ENCODE data around the gene CEP41.

DNA sequence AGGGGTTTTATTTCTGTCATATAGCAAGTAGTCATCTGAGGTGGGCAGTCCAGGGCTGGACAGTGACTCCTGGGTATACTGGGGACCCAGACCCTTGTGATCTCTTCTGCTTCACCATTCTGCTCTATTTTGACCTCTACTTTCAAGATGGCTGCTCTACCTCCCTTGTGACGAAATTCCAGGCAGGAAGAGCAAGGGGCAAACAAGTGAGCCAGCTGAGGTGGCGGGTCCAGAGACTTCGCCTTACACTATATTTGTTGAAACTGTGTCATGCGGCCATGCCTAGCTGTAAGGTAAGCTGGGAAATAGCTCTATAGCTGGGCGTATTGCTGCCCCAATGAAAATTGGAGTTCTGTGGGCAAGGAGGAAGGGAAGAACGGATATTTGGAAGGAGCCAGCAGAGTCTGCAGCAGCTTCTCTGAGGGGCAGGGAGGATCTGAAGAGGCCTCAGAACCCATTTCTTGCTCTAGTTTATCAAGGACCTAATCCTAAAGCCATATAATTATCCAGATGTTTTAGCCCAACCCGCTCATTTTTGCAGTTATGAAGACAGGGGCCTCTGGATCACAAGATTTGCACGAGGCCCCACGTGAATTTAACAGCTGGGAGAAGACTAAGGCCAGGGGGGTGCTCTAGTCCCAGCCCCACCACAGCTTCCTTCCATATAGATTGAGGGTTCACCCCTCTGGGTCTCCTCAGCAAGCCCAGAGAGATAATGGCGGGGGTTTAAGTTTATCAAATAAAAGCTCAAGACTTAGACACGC is 68.2 kb downstream of the CEP41 start:
- TF ChIP-seq, protein P1, sequence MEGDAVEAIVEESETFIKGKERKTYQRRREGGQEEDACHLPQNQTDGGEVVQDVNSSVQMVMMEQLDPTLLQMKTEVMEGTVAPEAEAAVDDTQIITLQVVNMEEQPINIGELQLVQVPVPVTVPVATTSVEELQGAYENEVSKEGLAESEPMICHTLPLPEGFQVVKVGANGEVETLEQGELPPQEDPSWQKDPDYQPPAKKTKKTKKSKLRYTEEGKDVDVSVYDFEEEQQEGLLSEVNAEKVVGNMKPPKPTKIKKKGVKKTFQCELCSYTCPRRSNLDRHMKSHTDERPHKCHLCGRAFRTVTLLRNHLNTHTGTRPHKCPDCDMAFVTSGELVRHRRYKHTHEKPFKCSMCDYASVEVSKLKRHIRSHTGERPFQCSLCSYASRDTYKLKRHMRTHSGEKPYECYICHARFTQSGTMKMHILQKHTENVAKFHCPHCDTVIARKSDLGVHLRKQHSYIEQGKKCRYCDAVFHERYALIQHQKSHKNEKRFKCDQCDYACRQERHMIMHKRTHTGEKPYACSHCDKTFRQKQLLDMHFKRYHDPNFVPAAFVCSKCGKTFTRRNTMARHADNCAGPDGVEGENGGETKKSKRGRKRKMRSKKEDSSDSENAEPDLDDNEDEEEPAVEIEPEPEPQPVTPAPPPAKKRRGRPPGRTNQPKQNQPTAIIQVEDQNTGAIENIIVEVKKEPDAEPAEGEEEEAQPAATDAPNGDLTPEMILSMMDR (IDR thresholded peaks at IDR 0.05 in 4 of 5, conservative IDR thresholded peaks at IDR 0.05 in 1 of 5) = no peak
- no peak for TF ChIP-seq POLR2A (IDR thresholded peaks at IDR 0.05)

All from gastrocnemius medialis (tissue), 4 donors.